Esophagus squamous epithelium (tissue), 4 donors: ENCODE data around the gene PASD1.

Experiments
- POLR2A ChIP-seq, 4 donors: fragments of 450-650 bp; IDR thresholded peaks; one replicate each; pipeline ENCODE4 v1.6.1; 2017; ENCODE audit warnings: antibody characterized with exemption in 4 of 4, mild to moderate bottlenecking in 4 of 4, moderate library complexity in 3 of 4
- TF ChIP-seq, protein P1 (sequence below), 6 experiments: fragments of 450-650 bp in 4 of 6; fragments of 200-600 bp in 2 of 6; sonication (generic) in 2 of 6; IDR thresholded peaks; one replicate each; pipeline ENCODE4 v1.5.1; 2016 to 2019; ENCODE audit warnings: antibody characterized with exemption in 6 of 6, mild to moderate bottlenecking in 4 of 6, moderate library complexity in 4 of 6

DNA sequence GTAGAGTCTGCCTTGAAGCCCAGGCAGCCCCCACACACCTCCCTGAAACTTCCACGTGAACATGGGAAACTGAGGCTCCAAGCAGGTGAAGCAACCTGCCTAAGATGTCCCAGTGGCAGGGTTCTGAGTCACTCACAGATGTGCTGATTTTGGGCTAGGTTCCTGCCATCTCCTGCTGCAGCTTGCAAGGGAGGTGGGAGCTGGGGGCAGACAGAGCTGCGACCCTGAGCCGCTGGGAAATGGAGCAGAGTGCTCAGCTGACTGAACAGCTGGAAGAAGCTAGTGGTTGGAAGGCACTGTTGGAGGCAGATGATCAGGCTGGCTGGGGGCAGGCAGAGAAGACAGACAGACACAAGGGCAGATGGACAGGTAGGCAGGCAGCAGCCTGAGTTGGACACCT lies 148.8 kb downstream of the PASD1 start:
- TF ChIP-seq, protein P1, sequence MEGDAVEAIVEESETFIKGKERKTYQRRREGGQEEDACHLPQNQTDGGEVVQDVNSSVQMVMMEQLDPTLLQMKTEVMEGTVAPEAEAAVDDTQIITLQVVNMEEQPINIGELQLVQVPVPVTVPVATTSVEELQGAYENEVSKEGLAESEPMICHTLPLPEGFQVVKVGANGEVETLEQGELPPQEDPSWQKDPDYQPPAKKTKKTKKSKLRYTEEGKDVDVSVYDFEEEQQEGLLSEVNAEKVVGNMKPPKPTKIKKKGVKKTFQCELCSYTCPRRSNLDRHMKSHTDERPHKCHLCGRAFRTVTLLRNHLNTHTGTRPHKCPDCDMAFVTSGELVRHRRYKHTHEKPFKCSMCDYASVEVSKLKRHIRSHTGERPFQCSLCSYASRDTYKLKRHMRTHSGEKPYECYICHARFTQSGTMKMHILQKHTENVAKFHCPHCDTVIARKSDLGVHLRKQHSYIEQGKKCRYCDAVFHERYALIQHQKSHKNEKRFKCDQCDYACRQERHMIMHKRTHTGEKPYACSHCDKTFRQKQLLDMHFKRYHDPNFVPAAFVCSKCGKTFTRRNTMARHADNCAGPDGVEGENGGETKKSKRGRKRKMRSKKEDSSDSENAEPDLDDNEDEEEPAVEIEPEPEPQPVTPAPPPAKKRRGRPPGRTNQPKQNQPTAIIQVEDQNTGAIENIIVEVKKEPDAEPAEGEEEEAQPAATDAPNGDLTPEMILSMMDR (IDR thresholded peaks at IDR 0.05) = no peak
- no peak for TF ChIP-seq POLR2A (IDR thresholded peaks at IDR 0.05)
